HepG2 (cell line): ENCODE data around the gene TNN. TPM values are rescaled to one million over a fixed set of nuclear protein-coding genes. Genes with fewer than 3 reads are reported as not detected.

Source experiments
- ATAC-seq: fragments of 200-7000 bp; cut with Tn5 transposase; 3 replicates; pipeline ENCODE4 v1.9.1; 2020; ENCODE audit warnings: mild to moderate bottlenecking, moderate library complexity
- BruUV-seq: library from RNA; stranded (reverse); fragments of 400-500 nt; replicated peaks from 2 replicates; lab custom pipeline; 2021; lab: Mats Ljungman, UMichigan
- CTCF ChIA-PET: fragments of 300-600 bp; formaldehyde crosslinking; extraction: SDS; loops from one replicate; lab custom pipeline; 2021; ENCODE audit warnings: low total read pairs, inconsistent platforms, low intra/inter-chr PET ratio; lab: Yijun Ruan, JAX
- POLR2A ChIA-PET: fragments of 350-600 bp; sonication (Branson Sonifier 250); formaldehyde crosslinking; loops from one replicate; lab custom pipeline; 2020; ENCODE audit warnings: antibody characterized with exemption, inconsistent platforms; lab: Yijun Ruan, JAX
- DNase-seq: peaks from one replicate; pipeline ENCODE4 v3.0.0-alpha.2; 2015; ENCODE audit warnings: low spot score
- FAIRE-seq: peaks from 3 replicates; lab custom pipeline; 2011; peaks lifted over from hg19 to GRCh38; lab: Jason Lieb, UNC
- H2AFZ ChIP-seq: one replicate; pipeline ENCODE4 v1.6.1; 2011; ENCODE audit warnings: low read length, inconsistent platforms
- H3K27ac ChIP-seq: fragments of 300-600 bp; 3 replicates; pipeline ENCODE4 v1.8.0; 2011; ENCODE audit warnings: mixed run types, mild to moderate bottlenecking, mixed read lengths, low read length, inconsistent platforms; ENCODE audit not compliant: insufficient read depth; ENCODE audit errors: extremely low read length
- H3K27me3 ChIP-seq, 2 experiments: fragments of 200-600 bp in 1 of 2; 2 replicates in 1 of 2; 3 replicates in 1 of 2; pipeline versions ENCODE4 v1.6.0 to v1.8.0; 2011; ENCODE audit warnings: low read length in 2 of 2, mild to moderate bottlenecking in 2 of 2, moderate library complexity in 2 of 2, inconsistent platforms in 1 of 2; ENCODE audit not compliant: insufficient read depth in 2 of 2, control insufficient read depth in 1 of 2
- H3K36me3 ChIP-seq, 2 experiments: fragments of 200-600 bp in 1 of 2; replicated peaks in 1 of 2; 2 replicates in 1 of 2; 3 replicates in 1 of 2; pipeline versions ENCODE4 v1.5.1 to v1.8.0; 2011; ENCODE audit warnings: low read length in 2 of 2, inconsistent platforms in 1 of 2; ENCODE audit not compliant: insufficient read depth in 2 of 2, control insufficient read depth in 1 of 2
- H3K4me1 ChIP-seq: 2 replicates; pipeline ENCODE4 v1.5.1; 2012; ENCODE audit warnings: low read length, inconsistent platforms; ENCODE audit not compliant: insufficient read depth
- H3K4me2 ChIP-seq: 2 replicates; pipeline ENCODE4 v1.6.0; 2011; ENCODE audit warnings: low read depth, low read length, inconsistent platforms
- H3K4me3 ChIP-seq, 3 experiments: fragments of 200-600 bp in 1 of 3; sonication (generic), shearing (Covaris generic) in 1 of 3; replicated peaks in 1 of 3; 2 replicates each; pipeline ENCODE4 v1.5.1; 2011 to 2016; ENCODE audit warnings: low read length in 3 of 3, inconsistent platforms in 2 of 3, low read depth in 2 of 3, mild to moderate bottlenecking in 2 of 3, control low read depth in 1 of 3, mixed read lengths in 1 of 3; ENCODE audit not compliant: insufficient read depth in 1 of 3
- H3K79me2 ChIP-seq: one replicate; pipeline ENCODE4 v1.6.1; 2011; ENCODE audit warnings: low read length, inconsistent platforms; ENCODE audit not compliant: insufficient read depth
- H3K9ac ChIP-seq: 2 replicates; pipeline ENCODE4 v1.6.0; 2011; ENCODE audit warnings: mild to moderate bottlenecking, low read depth, low read length, inconsistent platforms; ENCODE audit not compliant: insufficient read depth
- H3K9me3 ChIP-seq: 2 replicates; pipeline ENCODE4 v1.5.1; 2012; ENCODE audit warnings: mild to moderate bottlenecking, low read length
- H4K20me1 ChIP-seq: 2 replicates; pipeline ENCODE4 v1.6.0; 2011; ENCODE audit warnings: inconsistent platforms, mild to moderate bottlenecking, low read length, moderate library complexity; ENCODE audit not compliant: insufficient read depth
- AGO1 ChIP-seq: fragments of 200-400 bp; formaldehyde crosslinking; IDR thresholded peaks from 2 replicates; pipeline ENCODE4 v1.6.1; 2017; ENCODE audit warnings: mild to moderate bottlenecking, low read depth, low read length, moderate library complexity; ENCODE audit not compliant: poor library complexity, severe bottlenecking
- CC2D1A ChIP-seq: sonication (generic); formaldehyde crosslinking; IDR thresholded peaks from 2 replicates; pipeline ENCODE4 v1.8.1; 2023; ENCODE audit warnings: mild to moderate bottlenecking, missing genetic modification reagents
- FOSL1 ChIP-seq: sonication (generic); formaldehyde crosslinking; IDR thresholded peaks from 2 replicates; pipeline ENCODE4 v1.9.0; 2021; ENCODE audit warnings: missing genetic modification reagents, borderline replicate concordance
- HOXA9 ChIP-seq: sonication (generic); formaldehyde crosslinking; IDR thresholded peaks from 2 replicates; pipeline ENCODE4 v1.8.1; 2022; ENCODE audit warnings: missing genetic modification reagents, mild to moderate bottlenecking, moderate library complexity, borderline replicate concordance
- MIER2 ChIP-seq: IDR thresholded peaks from 2 replicates; pipeline ENCODE4 v1.6.1; 2016; ENCODE audit warnings: missing biosample characterization, missing genetic modification reagents
- MTF1 ChIP-seq: sonication (generic); formaldehyde crosslinking; IDR thresholded peaks from 2 replicates; pipeline ENCODE4 v1.5.0; 2020; ENCODE audit warnings: missing genetic modification reagents
- NKX3-1 ChIP-seq: sonication (generic); formaldehyde crosslinking; IDR thresholded peaks from 2 replicates; pipeline ENCODE4 v1.5.0; 2020; ENCODE audit warnings: missing genetic modification reagents
- NR2F1 ChIP-seq, 2 experiments: fragments of 450-650 bp in 1 of 2; formaldehyde crosslinking in 1 of 2; IDR thresholded peaks; 2 replicates each; pipeline versions ENCODE4 v1.5.0 to v1.6.1; 2016 to 2020; ENCODE audit warnings: mild to moderate bottlenecking in 1 of 2, missing compliant biosample characterization in 1 of 2, missing genetic modification reagents in 1 of 2, moderate library complexity in 1 of 2
- PHF21A ChIP-seq: sonication (generic); formaldehyde crosslinking; IDR thresholded peaks from 2 replicates; pipeline ENCODE4 v1.5.0; 2020; ENCODE audit warnings: mild to moderate bottlenecking, missing genetic modification reagents
- RAD21 ChIP-seq: fragments of 450-650 bp; formaldehyde crosslinking; IDR thresholded peaks from 2 replicates; pipeline ENCODE4 v1.5.0; 2020; ENCODE audit warnings: mild to moderate bottlenecking
- RBFOX2 ChIP-seq: fragments of 200-400 bp; formaldehyde crosslinking; IDR thresholded peaks from 2 replicates; pipeline ENCODE4 v1.6.1; 2017; ENCODE audit warnings: low read depth, mild to moderate bottlenecking, low read length
- YY1 ChIP-seq: IDR thresholded peaks from 2 replicates; pipeline ENCODE4 v1.6.1; 2011; ENCODE audit warnings: low read length, low read depth, moderate library complexity, mild to moderate bottlenecking; ENCODE audit not compliant: insufficient read depth, insufficient replicate concordance
- ZFYVE20 ChIP-seq: sonication (generic); formaldehyde crosslinking; IDR thresholded peaks from 2 replicates; pipeline ENCODE4 v1.8.0; 2023; ENCODE audit warnings: low read depth, mild to moderate bottlenecking, moderate library complexity, missing genetic modification reagents, borderline replicate concordance
- ZNF335 ChIP-seq: sonication (generic); formaldehyde crosslinking; IDR thresholded peaks from 2 replicates; pipeline ENCODE4 v1.4.0; 2020; ENCODE audit warnings: missing genetic modification reagents
- ZNF451 ChIP-seq: sonication (generic); formaldehyde crosslinking; IDR thresholded peaks from 2 replicates; pipeline ENCODE4 v1.5.0; 2020; ENCODE audit warnings: mild to moderate bottlenecking, missing genetic modification reagents
- ZNF644 ChIP-seq: IDR thresholded peaks from 2 replicates; pipeline ENCODE4 v1.6.1; 2016; ENCODE audit warnings: low read depth
- ZNF747 ChIP-seq: sonication (generic); formaldehyde crosslinking; IDR thresholded peaks from 2 replicates; pipeline ENCODE4 v1.8.1; 2023; ENCODE audit warnings: missing genetic modification reagents, mild to moderate bottlenecking, borderline replicate concordance
- WGBS: methylation state at CpG from one replicate; pipeline ENCODE4 v1.1.6; 2017; ENCODE audit warnings: low lambda C conversion rate; 5-methylcytosine and 5-hydroxymethylcytosine counted together
- in situ Hi-C: cut with HindIII; loops from 2 replicates; pipeline ENCODE4 v1.10.0; 2017; ENCODE audit warnings: low pct_unique_long_range_greater_than_20kb; ENCODE audit not compliant: extremely low pct_ligation_motif_present
- intact Hi-C: fragments of 100-400 bp; cut with micrococcal nuclease; formaldehyde crosslinking; loops from one replicate; pipeline ENCODE4 v1.10.0; 2022; ENCODE audit not compliant: unreplicated experiment
- polyA plus RNA-seq, 8 experiments: library from polyadenylated mRNA; depleted of rRNA in 3 of 8; stranded (reverse) in 7 of 8; unstranded in 1 of 8; fragments of >200 nt; fragmentation: Illumina TruSeq in 4 of 8; extraction: Trizol in 4 of 8; gene quantifications; 2 replicates each; pipeline versions ENCODE4 v1.2.1 to v1.2.3, GENCODE V29; 2011 to 2016; ENCODE audit warnings: low read depth in 4 of 8, missing spikeins in 1 of 8, mixed read lengths in 1 of 8; ENCODE audit not compliant: insufficient read depth in 1 of 8
- total RNA-seq, 5 experiments: library from RNA; depleted of rRNA; stranded (reverse); fragments of >200 nt; fragmentation: Illumina TruSeq; extraction: Trizol; gene quantifications; 2 replicates each; pipeline ENCODE4 v1.2.3, GENCODE V29; 2016; ENCODE audit warnings: low read depth in 1 of 5

The TNN gene
- total and polyA plus RNA-seq, 2 of the 13 experiments (the other 11 are each of a cell fraction or from before 2014, with no cell fraction given), result not detected

GRCh38 chr1:175019524-175019923, 48.1 kb upstream of the TNN start:
- Histone ChIP-seq H3K27ac (no peak overlapping the region), H3K27me3 (no peaks in the 10 kb centered on the region; a peak in 1 of 5 replicates)
- WGBS, result 96% methylated on average over 3 of the region's 3 CpGs
- no peak for TF ChIP-seq NKX3-1 (CRISPR knock-in tag)
- no peak for TF ChIP-seq ZNF335 (CRISPR knock-in tag)
- no peak for TF ChIP-seq MIER2 (CRISPR knock-in tag)
- TF ChIP-seq PHF21A (CRISPR knock-in tag), result no peak
- TF ChIP-seq ZFYVE20 (CRISPR knock-in tag), result no peak
- TF ChIP-seq HOXA9, result no peak
- no peak for TF ChIP-seq RAD21 (CRISPR knock-in tag)
- no peak for TF ChIP-seq NR2F1 (CRISPR knock-in tag; IDR thresholded peaks at IDR 0.05)
- TF ChIP-seq MTF1 (CRISPR knock-in tag), result no peak
- no peak for TF ChIP-seq ZNF644 (CRISPR knock-in tag)
- TF ChIP-seq YY1, result no peak
- TF ChIP-seq FOSL1 (CRISPR knock-in tag), result no peak
- no peak for TF ChIP-seq RBFOX2
- TF ChIP-seq CC2D1A (CRISPR knock-in tag), result no peak
- no peak for TF ChIP-seq ZNF451 (CRISPR knock-in tag)
- no peak for TF ChIP-seq AGO1
- TF ChIP-seq ZNF747, result no peak
- TF ChIP-seq, all 625 proteins: peak for 0
- ChIA-PET POLR2A (no interaction called here), CTCF (no interaction called here)
- DNase-seq (no peak), FAIRE-seq (no peak), ATAC-seq (no peak)
- intact Hi-C loops (no loop called here), in situ Hi-C loops (no loop called here)
- Histone ChIP-seq H2AFZ (no peak overlapping the region), H3K4me2 (no peak overlapping the region), H3K36me3 (peaks cover 3 to 34% of the 10 kb centered on the region in 2 experiments; a peak in 4 of 5 replicates), H3K9ac (no peak overlapping the region), H3K79me2 (peaks cover 25% of the 10 kb centered on the region), H3K9me3 (no peaks in the 10 kb centered on the region), H3K4me3 (no peak overlapping the region), H3K4me1 (peaks cover 19% of the 10 kb centered on the region), H4K20me1 (0 out of 2 replicates have a peak, but pooled peaks cover 5% of the 10 kb centered on the region)
- no TSS peak for BruUV-seq
